NCI-H146 treated with DMSO at 0.1 percent for 48 hours (cell line): Measurements from ENCODE around the gene DNAJB8.

ENCODE experiments used
- DNase-seq: peaks from one replicate; lab custom pipeline; 2025; ENCODE audit not compliant: unreplicated experiment; lab: John Stamatoyannopoulos, UW

DNAJB8 gene

GRCh38 chr3:128466840-128467541 is at the start of gene DNAJB8:
DNAJB8 (minus strand) TSS chr3:128466890; CDS start chr3:128463245, 3,645 bp downstream.
- no peak for DNase-seq

DNA sequence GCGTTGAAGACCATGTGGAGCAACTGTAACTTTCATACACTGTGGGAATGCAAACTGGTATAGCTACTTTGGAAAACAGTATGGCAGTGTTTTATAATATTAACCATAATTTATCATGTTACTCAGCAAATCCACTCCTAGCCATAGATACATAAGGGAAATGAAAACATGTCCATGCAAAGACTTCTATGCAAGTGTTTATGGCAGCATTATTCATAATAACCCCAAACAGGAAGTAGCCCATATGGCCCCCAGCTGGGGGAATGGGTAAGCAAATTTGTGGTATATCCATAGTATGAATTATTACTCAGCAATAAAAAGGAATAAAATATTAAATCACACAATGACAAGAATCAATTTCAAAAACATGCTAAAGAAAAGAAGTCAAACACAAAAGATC is 49.3 kb upstream of the DNAJB8 start:
- DNase-seq: no peak

GRCh38 chr3:128508852-128509251 is 42.2 kb upstream of the DNAJB8 start:
- DNase-seq: no peak

GRCh38 chr3:128506754-128507153 is 40.1 kb upstream of the DNAJB8 start:
- DNase-seq: no peak

- no peak for DNase-seq
Observed at GRCh38 chr3:128505771-128506170, 39.1 kb upstream of the DNAJB8 start.

DNA sequence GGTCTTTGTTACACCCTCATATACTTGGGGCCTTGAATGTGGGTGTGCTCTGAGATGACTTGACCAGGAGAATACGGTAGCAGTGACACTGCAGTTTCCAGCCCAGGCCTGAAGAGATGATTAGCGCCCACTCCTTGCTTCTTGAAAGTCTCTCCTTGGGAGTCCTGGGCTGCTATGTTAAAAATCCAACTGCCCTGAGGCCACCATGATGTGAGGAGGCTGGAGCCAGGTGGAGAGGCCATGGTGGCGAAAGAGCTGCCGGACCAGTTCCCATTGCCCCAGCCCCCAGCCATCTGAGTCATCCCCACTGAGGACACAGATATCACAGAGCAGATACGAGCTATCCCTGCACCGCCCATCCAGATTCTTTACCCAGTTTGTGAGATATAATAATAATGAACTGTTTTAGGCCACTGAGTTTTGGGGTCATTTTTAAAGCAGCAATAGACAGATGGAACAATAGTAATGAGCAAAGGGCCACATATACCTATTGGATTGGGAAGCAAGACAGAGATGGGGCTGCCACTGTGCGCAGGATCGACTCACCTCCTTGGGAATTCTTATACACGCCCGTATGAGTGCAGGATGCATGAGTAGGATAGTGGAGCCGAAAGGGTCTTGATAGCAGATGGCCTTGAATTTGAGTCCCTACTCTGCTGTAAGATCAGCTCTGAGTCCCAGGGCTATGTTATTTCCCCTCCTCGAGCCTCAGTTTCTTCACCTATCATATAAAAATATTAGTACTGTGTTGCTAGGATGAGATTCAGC is 38.5 kb upstream of the DNAJB8 start:
- no peak for DNase-seq

DNA sequence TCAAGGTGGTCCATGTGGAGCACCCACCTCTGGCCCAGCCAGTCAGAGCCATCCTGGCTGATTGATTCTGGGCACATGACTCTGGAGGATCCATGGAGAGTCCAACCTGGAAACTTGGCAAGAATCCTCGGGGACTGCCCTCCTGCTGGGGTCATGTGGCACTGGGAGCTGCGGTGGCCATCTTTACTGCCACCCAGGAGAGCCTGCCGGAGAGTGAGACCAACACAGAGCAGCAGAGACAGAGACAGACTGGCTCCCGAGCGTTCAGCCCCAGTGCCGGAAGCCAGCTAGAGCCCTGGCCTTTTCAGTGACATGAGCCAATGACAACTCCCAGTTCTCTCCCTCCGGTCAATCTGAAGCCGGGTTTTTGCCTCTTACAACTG is 37.8 kb upstream of the DNAJB8 start:
- DNase-seq: no peak

- no peak for DNase-seq
Observed at GRCh38 chr3:128503751-128504532, 37.3 kb upstream of the DNAJB8 start.

DNA sequence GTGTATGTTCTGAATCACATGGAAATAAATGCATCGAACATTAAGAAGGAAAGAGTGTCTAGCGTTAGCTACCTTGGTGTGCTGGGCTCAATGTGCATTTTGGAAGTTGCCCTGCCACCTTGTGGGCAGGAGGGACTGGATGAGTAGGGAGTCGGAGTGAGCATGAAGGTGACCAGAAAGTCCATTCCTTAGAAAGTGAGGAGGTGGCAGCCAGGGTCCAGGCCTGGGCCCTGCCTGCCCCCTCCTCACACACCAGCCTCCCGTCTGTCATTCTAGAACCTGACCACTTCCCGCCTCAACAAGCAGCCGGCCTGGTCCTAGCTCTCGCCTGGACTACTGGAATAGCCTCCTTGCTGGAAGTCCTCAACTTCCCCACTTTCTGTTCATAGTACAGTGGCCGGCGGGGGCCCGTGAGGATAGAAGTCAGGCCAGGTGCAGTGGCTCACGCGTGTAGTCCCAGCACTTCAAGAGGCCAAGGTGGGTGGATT is 36.5 kb upstream of the DNAJB8 start:
- no peak for DNase-seq

- no peak for DNase-seq
Observed at GRCh38 chr3:128502712-128503111, 36.0 kb upstream of the DNAJB8 start.

DNA sequence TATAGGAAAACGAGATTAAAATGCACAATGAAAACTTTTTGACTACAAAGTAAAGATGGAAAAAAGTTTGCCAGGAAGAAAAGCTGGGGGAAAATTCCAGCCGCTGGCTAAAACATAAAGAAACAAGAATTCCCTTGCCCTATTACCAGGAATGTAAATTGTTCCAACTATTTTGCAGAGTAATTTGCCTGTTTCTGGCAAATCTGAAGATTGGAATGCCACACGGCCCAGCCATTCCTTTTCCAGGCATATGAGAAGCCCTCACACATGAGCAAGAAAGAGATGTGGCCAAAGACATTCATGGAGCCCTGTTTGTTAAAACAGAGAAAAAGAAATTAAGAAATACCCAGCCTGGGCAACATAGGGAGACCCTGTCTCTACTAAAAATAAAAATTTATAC is 34.7 kb upstream of the DNAJB8 start:
- DNase-seq: no peak

DNA sequence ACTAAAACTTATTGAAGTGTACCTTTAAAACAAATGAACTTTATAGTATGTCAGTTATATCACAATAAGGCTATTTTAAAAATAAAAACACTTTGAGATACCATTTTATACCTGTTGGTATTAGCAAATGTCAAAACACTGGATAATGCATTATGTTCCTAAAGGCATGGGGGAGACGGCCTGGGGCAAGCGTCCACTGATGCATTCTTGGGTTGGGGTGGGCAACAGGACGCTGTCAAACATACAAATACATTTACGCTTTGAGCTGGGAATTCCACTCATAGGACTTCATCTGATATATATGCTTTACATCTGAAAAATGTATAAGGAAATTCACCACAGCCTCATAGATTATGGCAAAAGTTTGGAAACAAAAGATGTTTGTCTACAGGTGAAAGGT is 33.9 kb upstream of the DNAJB8 start:
- no peak for DNase-seq

DNA sequence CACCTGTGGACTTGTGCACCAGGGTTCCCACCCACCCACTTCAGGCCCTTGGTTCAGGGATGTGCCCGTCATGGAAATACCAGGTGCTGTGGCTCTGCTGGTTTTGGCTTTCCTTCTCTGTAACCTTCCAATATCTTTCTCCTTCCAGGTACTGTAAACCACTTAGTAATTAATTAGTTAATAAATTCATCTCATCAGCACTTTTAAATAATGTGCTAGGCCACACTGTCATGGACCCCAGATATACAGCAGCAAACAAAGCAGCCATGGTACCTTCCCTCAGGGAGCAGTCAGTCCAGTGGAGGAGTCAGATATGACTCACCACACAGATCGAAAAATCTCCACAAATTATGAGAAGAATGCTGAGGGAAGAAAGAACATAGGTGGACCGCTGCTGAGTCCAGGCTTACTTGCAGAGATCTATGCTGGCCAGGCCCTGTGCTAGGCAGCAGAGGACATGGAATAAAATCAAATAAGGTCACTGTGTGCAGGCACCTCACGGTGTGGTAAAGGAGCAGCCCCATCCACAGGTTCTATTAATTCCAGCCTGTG is 33.1 kb upstream of the DNAJB8 start:
- no peak for DNase-seq

DNA sequence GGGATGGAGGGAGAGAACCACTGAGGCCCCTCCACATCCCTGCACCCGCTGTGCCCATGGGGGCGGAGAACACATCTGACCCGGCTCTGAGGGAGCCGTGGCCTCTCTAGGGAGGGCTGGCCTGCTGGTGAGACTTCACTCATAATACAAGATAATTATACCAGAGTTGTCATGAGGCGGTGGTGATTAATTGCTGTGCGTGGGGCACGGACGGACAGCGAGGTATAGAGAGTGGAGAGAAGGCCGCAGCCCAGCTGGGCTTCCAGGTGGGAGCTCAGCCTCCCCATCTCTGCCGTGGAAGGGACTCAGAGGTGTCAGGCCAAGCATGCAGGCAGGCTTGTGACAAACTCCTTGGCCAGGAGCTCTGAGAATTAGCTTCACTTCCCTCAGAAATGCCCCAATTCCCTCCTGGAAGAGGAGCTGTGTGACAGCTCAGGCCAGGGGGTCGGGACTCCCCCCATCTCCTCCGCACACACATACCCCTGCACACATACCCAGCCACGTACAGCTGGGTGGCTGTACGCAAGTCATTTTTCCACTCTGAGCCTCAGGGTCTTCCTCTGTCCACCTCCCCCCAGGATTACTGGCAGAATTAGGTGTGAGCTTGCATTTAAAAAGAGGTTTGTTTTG is 32.3 kb upstream of the DNAJB8 start:
- no peak for DNase-seq

DNA sequence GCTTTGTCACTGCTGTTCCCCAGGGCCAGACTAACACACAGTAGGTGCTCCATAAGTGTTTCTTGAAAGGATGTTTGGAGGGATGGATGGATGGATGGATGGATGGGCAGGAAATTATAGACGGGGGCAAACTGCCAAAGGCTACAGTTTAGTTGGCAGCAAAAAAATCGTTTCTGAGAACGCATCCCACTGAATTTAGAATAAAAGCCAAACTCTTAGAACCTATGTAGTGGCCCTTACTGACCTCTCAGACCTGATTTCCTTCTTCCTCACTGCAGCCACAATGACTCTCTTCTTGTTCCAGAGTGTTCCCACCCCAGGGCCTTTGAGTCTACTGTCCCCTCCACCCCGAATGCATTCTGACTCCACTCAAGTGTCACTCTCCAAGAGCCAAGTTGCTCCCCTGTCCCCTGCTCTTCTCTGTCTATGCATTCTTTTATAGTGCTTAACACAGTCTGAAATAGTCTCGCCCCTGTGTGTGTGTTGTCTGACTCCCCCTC is 31.5 kb upstream of the DNAJB8 start:
- no peak for DNase-seq

DNA sequence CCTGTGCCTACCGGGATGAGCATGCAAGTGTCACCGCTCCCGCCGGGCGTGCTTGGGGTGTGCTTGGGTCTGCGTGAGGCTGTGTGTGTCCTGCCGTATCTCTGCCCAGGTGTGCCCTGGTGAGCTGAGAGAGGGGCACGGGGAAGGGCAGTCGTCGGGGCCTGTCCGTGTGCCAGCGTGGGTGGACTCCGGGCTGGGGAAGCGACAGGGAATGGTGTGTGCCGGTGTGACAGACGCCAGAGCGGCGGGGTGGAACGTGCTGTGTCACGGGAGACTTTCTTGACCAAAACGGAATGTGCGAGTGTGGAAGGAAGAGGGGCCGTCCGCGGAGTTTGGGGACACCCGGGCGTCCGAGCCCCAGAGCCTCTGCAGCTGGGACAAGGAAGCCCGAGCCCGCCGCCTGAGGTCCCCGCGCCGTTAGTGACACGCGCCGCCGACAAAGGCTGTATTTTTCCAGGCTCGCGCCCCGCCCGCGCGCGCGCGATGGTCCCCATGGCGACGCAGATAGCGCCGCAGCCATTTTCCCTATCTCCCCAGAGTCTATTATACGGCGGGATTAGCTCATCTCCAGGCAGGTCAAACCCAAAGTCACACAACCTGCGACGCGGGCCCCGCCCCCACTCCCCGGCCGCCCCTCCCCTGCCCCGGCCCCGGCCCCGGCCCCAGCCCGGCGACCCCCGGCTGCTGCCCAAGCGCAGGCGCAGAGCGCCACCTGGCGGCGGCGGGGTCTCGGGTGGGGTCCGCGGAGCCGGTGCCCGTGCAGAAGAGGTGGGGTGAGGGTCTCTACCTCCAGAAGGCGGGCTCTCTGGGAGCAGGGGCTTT is 30.8 kb upstream of the DNAJB8 start:
- DNase-seq: peak; percentile 86

DNA sequence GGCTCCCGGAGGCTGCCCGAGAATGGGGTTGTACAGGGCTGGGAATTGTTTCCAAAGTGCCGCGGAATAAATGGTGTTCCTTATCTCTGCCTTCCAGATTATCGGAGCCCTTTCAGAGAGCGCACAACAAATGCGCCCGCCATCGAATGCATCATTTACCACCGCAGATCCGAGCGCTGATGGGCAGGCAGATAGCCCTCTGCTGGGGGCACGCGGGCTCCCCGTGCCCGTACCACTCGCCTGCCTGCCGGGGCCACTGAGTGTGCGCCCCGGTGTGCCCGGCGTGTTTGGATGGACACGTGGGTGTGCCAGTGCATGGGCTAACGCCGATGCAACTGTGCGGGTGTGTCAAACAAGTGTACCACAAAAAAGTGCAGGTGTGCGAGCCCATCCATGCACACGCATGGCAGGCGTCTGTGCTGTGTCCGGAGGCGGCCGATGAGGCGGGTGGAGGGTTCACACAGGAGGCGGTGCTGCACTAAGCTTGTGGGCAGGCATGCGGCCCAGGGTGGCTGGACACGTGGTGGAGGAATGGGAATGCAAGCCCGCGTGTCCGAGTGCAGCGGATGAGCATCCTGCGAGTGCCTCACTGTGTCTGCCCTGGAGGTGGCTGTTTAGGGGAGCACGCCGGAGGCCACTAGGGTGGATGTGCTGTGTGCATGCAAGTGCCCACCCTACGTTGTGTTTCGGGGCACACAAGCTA is 30.1 kb upstream of the DNAJB8 start:
- peak; percentile 70 for DNase-seq

DNA sequence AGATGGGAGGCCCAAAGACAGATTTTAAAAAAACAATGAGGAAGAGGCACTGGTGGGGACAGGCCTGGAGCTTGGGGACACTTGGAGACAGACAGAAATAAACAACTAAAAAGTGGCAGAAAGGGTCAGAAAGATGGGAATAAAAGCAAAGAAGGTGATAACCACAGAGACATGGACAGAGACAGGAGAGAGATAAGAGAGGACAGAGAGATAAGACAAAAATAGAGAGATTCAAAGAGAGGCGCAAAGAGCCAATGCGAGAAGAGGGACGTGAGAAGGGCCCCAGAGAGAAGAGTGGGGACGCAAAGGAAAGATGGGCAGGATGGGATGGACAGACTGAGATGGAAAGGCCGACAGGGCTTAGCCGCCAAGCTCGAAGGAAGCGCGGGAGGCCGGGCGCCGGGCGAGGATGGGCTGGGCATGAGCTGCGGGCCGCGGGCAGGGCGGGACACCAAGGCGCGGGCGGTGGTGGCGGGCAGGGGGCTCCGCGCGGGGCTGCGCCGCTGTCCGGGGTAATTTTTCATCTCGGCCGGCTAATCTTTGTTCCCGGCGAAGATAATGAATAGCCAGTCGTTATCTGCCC is 29.4 kb upstream of the DNAJB8 start:
- DNase-seq: no peak

DNA sequence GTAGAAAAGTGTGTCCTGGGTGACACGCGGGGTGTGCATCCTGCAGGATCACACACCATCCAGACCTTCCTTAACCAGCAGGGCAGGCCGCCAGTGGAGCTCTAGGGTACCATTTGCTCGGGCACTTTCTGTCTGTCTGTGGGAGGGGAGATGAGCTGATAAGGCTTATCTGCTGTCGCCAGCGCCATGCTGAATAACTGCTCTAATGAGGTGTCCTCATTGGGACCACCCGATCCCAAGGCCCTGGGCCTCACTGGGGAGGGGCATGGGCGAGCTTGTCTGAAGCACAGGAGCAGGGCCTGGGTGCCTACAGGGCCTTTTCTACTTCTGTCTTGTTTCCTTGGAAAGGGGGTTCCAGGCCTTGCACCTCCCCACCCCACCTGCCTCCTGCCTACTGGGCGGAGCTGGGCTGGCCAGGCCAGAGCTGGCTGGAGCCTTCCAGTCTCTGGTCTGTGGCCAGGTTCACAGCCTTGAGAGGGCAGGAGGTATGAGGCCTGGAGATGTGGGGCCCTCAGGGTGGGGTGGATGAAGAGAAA is 28.8 kb upstream of the DNAJB8 start:
- DNase-seq: no peak
